ENCODE results near the gene CELA2B.
"Not testable (repeated sequence)": the region's sequence is repeated elsewhere in the genome, so short reads cannot be mapped to it uniquely, and the experiment has no call there.

DNA sequence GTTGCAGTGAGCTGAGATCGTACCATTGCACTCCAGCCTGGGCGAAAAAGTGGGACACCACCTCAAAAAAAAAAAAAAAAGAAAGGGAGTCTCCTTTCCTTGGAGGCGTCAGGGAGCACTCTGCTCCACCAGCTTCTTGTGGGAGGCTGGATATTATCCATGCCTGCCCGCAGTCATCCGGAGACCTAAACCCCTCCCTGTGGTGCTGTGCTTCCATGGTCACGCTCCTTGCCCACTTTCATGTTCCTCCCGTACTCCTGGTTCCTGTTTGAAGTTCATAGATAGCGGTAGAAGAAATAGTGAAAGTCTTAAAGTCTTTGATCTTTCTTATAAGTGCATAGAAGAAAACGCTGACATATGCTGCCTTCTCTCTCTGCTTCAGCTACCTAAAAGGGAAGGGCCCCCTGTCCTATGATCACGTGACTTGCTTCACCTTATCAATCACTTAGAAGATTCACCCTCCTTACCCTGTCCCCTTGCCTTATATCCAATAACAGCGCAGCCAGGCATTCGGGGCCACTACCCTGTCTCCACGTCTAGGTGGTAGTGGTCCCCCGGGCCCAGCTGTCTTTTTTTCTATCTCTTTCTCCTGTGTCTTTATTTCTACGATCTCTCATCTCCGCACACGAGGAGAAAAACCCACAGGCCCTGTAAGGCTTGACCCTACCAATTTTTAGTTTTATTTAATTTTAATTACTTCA, 45.5 kb downstream of the CELA2B start:
- not testable (repeated sequence) for TF ChIP-seq EP300 (IDR thresholded peaks at IDR 0.05); POLR2A (IDR thresholded peaks at IDR 0.05; ENCODE audit: low read depth); POLR2AphosphoS5 (IDR thresholded peaks at IDR 0.05); CTCF (IDR thresholded peaks at IDR 0.05)

All from esophagus muscularis mucosa (tissue), 4 donors.